ENCODE results near the gene PIM3.

Gene PIM3

GRCh38 chr22:49953680-49954344, 6.8 kb upstream of the PIM3 start:
- Histone ChIP-seq H3K4me1 (ENCODE audit: insufficient read depth, low read length) (peaks cover 20% of the 10 kb centered on the region; the same call in 1 of the 2 replicates), H3K9me3 (ENCODE audit: control insufficient read depth, insufficient read depth, low read length) (no peaks in the 10 kb centered on the region), H3K36me3 (ENCODE audit: insufficient read depth, low read length) (no peaks in the 10 kb centered on the region), H3K9ac (ENCODE audit: low read depth, low read length) (no peak overlapping the region)

GRCh38 chr22:49954354-49954753, 6.2 kb upstream of the PIM3 start:
- no peaks in the 10 kb centered on the region for H3K9me3 ChIP-seq (ENCODE audit: control insufficient read depth, insufficient read depth, low read length)
- no peak overlapping the region for H3K9ac ChIP-seq (ENCODE audit: low read depth, low read length)
- H3K36me3 ChIP-seq (ENCODE audit: insufficient read depth, low read length): no peaks in the 10 kb centered on the region
- peaks cover 20% of the 10 kb centered on the region; the same call in 1 of the 2 replicates for H3K4me1 ChIP-seq (ENCODE audit: insufficient read depth, low read length)

DNA sequence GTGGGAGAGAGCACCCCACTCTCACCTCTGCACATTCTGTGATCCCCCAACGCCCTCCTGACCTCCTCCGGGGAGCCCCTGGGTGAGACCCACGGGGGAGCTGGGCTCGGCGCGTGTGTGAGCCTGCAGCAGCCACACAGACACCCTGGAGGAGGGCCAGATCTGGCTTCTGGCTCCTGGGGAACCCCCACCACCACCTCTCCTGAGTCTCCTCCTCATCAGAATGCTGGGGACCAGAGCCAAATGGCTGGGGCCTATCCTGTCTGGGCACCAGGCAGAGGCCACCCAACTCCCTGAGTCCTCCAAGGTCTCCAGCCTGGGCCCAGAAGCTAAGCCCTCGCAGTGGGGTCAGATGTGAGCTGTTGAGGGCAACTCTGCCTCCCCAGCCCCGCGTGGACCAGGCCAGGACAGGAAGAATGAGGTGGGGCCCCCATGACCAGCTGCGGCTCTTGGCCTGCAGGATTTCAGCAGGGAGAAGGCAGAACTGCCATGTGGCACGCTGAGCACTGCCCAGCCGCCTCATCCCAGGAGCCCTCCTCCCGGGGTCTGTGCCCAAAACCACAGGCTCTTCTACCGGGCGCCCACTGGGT, 5.5 kb upstream of the PIM3 start:
- Histone ChIP-seq H3K9me3 (ENCODE audit: control insufficient read depth, insufficient read depth, low read length) (no peaks in the 10 kb centered on the region), H3K9ac (ENCODE audit: low read depth, low read length) (no peak overlapping the region), H3K36me3 (ENCODE audit: insufficient read depth, low read length) (no peaks in the 10 kb centered on the region), H3K4me1 (ENCODE audit: insufficient read depth, low read length) (peaks cover 20% of the 10 kb centered on the region; the same call in 1 of the 2 replicates)

GRCh38 chr22:49955581-49956417, 4.8 kb upstream of the PIM3 start:
- Histone ChIP-seq H3K9me3 (ENCODE audit: control insufficient read depth, insufficient read depth, low read length) (no peaks in the 10 kb centered on the region), H3K4me1 (ENCODE audit: insufficient read depth, low read length) (peaks cover 18% of the 10 kb centered on the region; the same call in 1 of the 2 replicates), H3K9ac (ENCODE audit: low read depth, low read length) (no peak overlapping the region), H3K36me3 (ENCODE audit: insufficient read depth, low read length) (no peaks in the 10 kb centered on the region)

DNA sequence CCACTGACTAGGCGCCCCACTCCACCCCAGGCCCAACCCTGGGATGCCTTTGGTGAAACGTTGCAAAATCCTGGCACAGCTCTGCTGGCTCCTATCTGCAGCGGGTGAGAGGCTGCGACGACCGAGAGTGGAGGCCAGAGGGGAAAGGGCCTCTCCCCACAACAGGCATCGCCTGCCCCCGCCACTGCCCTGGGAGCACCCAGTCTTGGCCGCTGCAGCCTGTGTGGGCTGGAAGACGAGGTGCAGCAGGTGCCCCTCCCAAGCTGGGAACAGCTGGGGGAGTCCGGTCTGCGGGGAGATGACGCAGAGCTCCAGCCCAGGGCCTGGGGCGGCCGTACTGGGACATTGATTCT, 4.2 kb upstream of the PIM3 start:
- no peaks in the 10 kb centered on the region for H3K36me3 ChIP-seq (ENCODE audit: insufficient read depth, low read length)
- peaks cover 12% of the 10 kb centered on the region; the same call in 1 of the 2 replicates for H3K4me1 ChIP-seq (ENCODE audit: insufficient read depth, low read length)
- no peak overlapping the region for H3K9ac ChIP-seq (ENCODE audit: low read depth, low read length)
- no peaks in the 10 kb centered on the region for H3K9me3 ChIP-seq (ENCODE audit: control insufficient read depth, insufficient read depth, low read length)

- Histone ChIP-seq H3K36me3 (ENCODE audit: insufficient read depth, low read length) (no peaks in the 10 kb centered on the region), H3K9ac (ENCODE audit: low read depth, low read length) (no peak overlapping the region), H3K9me3 (ENCODE audit: control insufficient read depth, insufficient read depth, low read length) (no peaks in the 10 kb centered on the region), H3K4me1 (ENCODE audit: insufficient read depth, low read length) (peaks cover 4% of the 10 kb centered on the region; the same call in 1 of the 2 replicates)
Measured at GRCh38 chr22:49956914-49957825, 3.4 kb upstream of the PIM3 start.

GRCh38 chr22:49957826-49958365, 2.7 kb upstream of the PIM3 start:
- Histone ChIP-seq H3K36me3 (ENCODE audit: insufficient read depth, low read length) (peaks cover 2% of the 10 kb centered on the region), H3K4me1 (ENCODE audit: insufficient read depth, low read length) (peaks cover 5% of the 10 kb centered on the region; the same call in 1 of the 2 replicates), H3K9me3 (ENCODE audit: control insufficient read depth, insufficient read depth, low read length) (no peaks in the 10 kb centered on the region), H3K9ac (ENCODE audit: low read depth, low read length) (no peak overlapping the region)

- Histone ChIP-seq H3K9me3 (ENCODE audit: control insufficient read depth, insufficient read depth, low read length) (no peaks in the 10 kb centered on the region), H3K4me1 (ENCODE audit: insufficient read depth, low read length) (peaks cover 7% of the 10 kb centered on the region; the same call in 1 of the 2 replicates), H3K9ac (ENCODE audit: low read depth, low read length) (no peak overlapping the region), H3K36me3 (ENCODE audit: insufficient read depth, low read length) (peaks cover 6% of the 10 kb centered on the region)
Measured at GRCh38 chr22:49958366-49958921, 2.1 kb upstream of the PIM3 start.

- Histone ChIP-seq H3K9ac (ENCODE audit: low read depth, low read length) (peak overlapping the region; percentile 64; the same call in 1 of the 2 replicates), H3K36me3 (ENCODE audit: insufficient read depth, low read length) (peaks cover 10% of the 10 kb centered on the region), H3K4me1 (ENCODE audit: insufficient read depth, low read length) (peaks cover 7% of the 10 kb centered on the region; the same call in 1 of the 2 replicates), H3K9me3 (ENCODE audit: control insufficient read depth, insufficient read depth, low read length) (no peaks in the 10 kb centered on the region)
Measured at GRCh38 chr22:49958931-49959781, 1.4 kb upstream of the PIM3 start.

GRCh38 chr22:49959782-49960158, 802 bp upstream of the PIM3 start:
- H3K4me1 ChIP-seq (ENCODE audit: insufficient read depth, low read length): peaks cover 7% of the 10 kb centered on the region; the same call in 1 of the 2 replicates

DNA sequence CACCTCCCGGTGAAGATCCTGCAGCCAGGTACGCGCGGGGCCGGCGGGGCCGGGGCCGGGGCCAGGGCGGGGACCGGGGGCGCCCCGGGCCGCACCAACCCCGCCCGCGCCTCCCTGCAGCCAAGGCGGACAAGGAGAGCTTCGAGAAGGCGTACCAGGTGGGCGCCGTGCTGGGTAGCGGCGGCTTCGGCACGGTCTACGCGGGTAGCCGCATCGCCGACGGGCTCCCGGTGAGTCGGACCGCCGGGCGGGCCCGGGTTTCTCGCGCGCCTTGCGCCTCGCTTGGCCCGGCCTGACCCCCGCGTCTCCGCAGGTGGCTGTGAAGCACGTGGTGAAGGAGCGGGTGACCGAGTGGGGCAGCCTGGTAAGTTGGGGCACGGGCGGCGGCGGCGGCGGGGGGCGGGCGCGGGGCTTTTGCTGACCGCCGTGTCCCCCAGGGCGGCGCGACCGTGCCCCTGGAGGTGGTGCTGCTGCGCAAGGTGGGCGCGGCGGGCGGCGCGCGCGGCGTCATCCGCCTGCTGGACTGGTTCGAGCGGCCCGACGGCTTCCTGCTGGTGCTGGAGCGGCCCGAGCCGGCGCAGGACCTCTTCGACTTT, 531 bp downstream of the PIM3 start:
- peaks cover 10% of the 10 kb centered on the region for H3K36me3 ChIP-seq (ENCODE audit: insufficient read depth, low read length)
- H3K9me3 ChIP-seq (ENCODE audit: control insufficient read depth, insufficient read depth, low read length): no peaks in the 10 kb centered on the region
- peak overlapping the region; percentile 64 for H3K9ac ChIP-seq (ENCODE audit: low read depth, low read length)
- peaks cover 7% of the 10 kb centered on the region; the same call in 1 of the 2 replicates for H3K4me1 ChIP-seq (ENCODE audit: insufficient read depth, low read length)

More at GRCh38 chr22:49959782-49960158, 802 bp upstream of the PIM3 start:
- H3K9me3 ChIP-seq (ENCODE audit: control insufficient read depth, insufficient read depth, low read length): no peaks in the 10 kb centered on the region
- peaks cover 10% of the 10 kb centered on the region for H3K36me3 ChIP-seq (ENCODE audit: insufficient read depth, low read length)
- H3K9ac ChIP-seq (ENCODE audit: low read depth, low read length): peak overlapping the region; percentile 64

- H3K4me1 ChIP-seq (ENCODE audit: insufficient read depth, low read length): peaks cover 7% of the 10 kb centered on the region; the same call in 1 of the 2 replicates
- H3K36me3 ChIP-seq (ENCODE audit: insufficient read depth, low read length): peaks cover 10% of the 10 kb centered on the region
- H3K9ac ChIP-seq (ENCODE audit: low read depth, low read length): peak overlapping the region; percentile 64
- no peaks in the 10 kb centered on the region for H3K9me3 ChIP-seq (ENCODE audit: control insufficient read depth, insufficient read depth, low read length)
Measured at GRCh38 chr22:49961601-49962011, 1.0 kb downstream of the PIM3 start.
